Limb (tissue), 2 donors: ENCODE results near the gene CREG2.

Experiments
- DNase-seq, 2 donors: peaks; one replicate each; pipeline ENCODE4 v3.0.0-alpha.2; 2016; ENCODE audit errors: extremely low spot score in 2 of 2

The CREG2 gene

DNA sequence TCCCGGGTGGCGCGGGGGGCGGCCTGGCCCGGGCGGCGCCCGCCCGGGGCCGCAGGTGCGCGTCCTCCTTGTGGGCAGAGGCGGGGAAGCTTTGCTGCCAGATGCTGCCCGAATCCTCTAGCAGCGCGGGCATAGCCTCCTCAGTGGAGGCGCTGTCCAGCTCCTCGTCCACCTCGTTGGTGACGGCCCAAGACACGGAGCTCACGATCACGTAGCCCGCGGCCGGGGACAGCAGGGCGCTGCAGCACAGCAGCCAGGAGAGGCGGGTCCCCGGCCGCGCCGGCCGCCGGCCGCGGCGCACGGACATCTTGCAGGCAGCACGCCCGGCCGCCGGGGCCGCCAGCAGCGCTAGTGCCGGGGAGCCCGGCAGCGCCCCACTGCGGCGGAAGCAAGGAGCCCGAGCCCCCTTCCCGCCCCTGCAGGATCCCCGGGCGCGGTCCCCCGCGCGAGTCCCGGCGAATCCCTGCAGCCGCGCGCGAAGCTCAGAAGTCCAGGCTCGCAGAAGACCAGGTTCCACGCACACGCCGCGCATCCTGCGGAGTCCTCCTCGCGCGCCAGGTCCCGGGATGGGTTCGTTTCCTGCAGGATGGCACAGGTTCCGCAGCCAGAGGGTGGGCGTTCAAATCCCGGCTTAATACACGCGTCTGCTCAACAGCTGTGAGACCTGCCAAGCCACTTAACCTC lies at the start of gene CREG2:
TSS of gene CREG2 (minus strand) at position 353 of the 684 bp plus-strand sequence. CDS start at position 307, 46 bp downstream.
- DNase-seq: peak; percentile 44 to 84

DNA sequence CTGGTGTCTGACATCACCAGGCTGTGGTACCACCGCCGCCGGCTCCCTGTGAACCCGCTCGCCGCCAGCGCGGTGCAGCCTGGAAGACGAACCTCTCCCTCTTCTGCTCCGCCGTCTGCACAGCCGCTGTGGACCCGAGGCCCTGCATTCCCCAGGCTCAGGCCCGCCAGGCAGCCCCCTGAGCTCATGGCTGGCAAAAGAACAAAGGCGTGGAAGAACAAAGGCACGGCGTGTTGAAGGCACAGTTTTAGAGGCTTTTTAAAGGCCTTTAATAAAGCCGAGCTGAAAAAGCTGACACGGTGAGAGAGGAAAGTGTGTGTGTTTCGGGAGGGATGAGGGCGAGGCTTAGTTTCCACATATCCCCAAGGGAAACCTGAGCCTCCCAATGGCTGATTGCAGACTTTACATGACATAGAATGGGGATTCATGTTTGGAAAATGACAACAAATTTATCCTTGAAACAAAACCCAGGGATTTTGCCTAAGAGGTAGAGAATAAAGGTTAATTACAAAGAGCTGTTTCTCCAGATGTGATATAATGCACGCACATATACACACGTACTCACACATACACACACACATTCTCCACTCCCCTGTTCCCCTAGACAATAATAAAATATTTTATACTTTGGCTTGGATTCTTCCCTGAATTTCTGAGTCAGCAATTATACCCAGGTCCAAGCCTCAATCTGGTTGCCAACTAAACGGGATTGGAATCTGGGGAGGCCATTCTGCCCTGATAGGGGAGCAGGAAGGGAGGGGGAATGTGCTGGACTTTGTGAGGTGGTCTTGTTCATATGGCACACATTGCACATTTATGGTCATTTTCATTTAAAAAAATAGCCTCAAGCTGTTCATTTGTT lies 47.9 kb upstream of the CREG2 start:
- DNase-seq: peak; percentile 50 to 83

- DNase-seq: no peak
Observed at GRCh38 chr2:101433465-101433864, 46.2 kb upstream of the CREG2 start.

- no peak for DNase-seq
Observed at GRCh38 chr2:101432411-101433181, 45.3 kb upstream of the CREG2 start.

DNA sequence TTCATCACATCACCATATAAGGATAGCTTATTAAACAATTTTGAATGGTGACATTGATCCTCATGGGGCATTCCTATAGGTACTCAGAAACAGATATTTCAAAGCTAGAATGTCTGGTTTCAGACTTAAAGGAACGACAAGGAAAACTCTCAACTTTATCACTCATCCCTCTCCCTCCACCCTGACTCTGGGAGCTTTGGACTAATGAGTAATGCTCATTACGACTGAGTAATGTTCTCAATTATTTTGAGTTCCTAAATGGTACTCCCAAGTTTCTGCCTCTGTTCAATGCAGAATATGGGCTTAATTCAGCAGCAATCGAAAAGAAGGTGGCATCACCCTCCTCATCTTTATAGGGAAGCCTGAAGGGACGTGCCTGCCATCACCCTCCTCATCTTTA lies 44.2 kb upstream of the CREG2 start:
- DNase-seq: no peak

GRCh38 chr2:101430156-101430555 lies 42.9 kb upstream of the CREG2 start:
- DNase-seq: no peak

- no peak for DNase-seq
Observed at GRCh38 chr2:101429453-101429852, 42.1 kb upstream of the CREG2 start.

DNA sequence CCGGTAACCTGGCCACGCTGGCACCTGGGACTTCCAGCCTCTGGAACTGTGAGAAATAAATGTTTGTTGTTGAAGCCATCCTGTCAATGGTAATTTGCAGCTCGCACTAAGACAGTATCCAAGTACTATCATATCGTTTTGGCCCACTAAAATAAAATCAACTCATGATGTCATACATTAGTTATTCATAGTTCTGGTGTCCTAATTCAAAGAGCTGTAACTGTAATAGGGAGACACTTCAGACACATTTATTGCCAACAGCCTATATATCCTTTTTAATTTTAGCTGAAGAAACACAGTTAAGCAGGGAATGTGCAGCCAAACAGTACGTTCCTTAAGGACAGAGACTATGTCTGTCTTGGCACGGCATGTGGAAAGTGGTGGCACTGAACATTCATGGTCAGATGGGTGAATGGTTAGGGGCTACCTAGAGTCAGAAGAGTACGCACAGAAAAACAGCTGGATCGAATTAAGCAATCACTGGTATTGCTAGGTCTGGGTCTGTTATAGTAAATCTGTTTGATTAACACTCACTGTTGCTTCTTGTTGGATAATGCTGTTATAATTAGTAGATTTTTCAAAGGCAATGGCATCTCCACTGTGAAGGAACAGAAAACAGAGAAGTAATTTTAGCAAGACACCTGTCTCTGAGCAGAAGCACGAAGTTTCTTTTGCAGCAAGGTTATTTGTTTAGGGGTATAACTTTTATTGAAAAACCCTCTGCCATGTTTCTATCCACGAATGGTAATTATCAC lies 41.3 kb upstream of the CREG2 start:
- DNase-seq: no peak

DNA sequence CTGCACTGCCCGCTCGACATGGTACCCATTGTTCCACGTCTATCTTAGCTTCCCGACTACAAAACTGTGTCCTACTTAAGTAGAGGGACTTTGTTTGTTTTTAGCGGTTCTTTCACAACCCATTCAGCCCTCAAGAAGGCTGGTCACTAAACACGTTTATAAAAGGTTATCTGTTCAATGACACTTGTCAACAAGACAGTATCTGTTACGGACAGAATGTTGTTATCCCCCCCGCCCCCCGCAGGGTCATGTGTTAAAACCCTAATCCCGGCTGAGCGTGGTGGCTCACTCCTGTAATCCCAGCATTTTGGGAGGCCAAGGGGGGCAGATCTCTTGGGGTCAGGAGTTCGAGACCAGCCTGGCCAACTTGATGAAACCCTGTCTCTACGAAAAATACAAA lies 40.4 kb upstream of the CREG2 start:
- DNase-seq: no peak

- DNase-seq: no peak
Observed at GRCh38 chr2:101427240-101427639, 39.9 kb upstream of the CREG2 start.

GRCh38 chr2:101426822-101427221 lies 39.5 kb upstream of the CREG2 start:
- no peak for DNase-seq

GRCh38 chr2:101420623-101421022 lies 33.3 kb upstream of the CREG2 start:
- no peak for DNase-seq

GRCh38 chr2:101419096-101419663 lies 31.9 kb upstream of the CREG2 start:
- peak; percentile 48 to 79 for DNase-seq

DNA sequence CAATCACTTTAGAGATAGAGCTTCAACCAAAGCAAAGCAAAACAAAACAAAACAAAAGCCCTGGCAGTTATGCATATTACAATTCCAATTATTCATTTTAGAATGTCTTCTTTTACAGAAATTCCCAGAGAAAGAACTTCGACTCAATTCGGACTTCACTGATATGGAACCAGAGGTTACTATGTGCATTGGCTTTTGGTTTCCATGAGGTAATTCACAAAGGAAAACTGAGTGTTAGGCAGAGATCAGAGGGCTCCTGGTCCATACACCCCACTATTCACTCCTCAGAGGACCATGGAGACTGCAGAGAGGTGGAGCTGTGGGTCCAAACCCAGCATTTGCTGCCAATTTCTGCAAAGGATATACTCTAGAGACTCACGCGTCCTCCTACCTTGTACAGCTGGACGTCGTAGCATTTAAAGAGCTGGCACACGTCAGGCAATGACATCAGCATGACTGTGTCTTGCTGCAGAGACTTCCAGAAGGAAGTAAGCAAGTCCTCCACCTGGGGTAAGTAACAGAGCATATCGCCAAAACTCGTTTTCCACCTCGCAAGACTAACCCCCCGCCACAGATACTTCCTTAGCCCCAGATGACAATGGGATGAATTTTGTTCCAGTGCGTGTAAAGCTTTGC lies 31.3 kb upstream of the CREG2 start:
- DNase-seq: peak in 1 of 2 donors; percentile 38

DNA sequence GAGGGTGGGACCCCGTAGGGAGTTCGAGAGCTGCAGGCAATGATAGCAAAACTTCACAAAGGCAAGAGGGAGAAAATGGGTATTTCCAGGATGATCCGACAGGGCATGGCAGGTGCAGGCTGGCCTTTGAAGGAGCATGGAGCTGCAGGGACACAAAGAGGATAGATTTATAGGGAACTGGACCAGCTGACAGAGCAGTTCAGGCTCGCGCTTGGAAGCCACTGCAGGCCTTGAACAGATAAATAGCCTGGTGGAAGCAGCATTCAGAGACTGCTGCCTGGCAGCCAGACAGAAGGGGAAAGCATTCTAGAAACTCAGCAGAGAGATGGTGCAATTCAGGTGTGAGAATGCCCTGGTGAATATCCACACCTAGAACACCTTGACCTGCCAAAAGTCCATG lies 29.3 kb upstream of the CREG2 start:
- no peak for DNase-seq

GRCh38 chr2:101415884-101416283 lies 28.6 kb upstream of the CREG2 start:
- DNase-seq: no peak

- DNase-seq: no peak
Observed at GRCh38 chr2:101415220-101415619, 27.9 kb upstream of the CREG2 start.

- no peak for DNase-seq
Observed at GRCh38 chr2:101412092-101412694, 24.9 kb upstream of the CREG2 start.

- no peak for DNase-seq
Observed at GRCh38 chr2:101410746-101411145, 23.4 kb upstream of the CREG2 start.

DNA sequence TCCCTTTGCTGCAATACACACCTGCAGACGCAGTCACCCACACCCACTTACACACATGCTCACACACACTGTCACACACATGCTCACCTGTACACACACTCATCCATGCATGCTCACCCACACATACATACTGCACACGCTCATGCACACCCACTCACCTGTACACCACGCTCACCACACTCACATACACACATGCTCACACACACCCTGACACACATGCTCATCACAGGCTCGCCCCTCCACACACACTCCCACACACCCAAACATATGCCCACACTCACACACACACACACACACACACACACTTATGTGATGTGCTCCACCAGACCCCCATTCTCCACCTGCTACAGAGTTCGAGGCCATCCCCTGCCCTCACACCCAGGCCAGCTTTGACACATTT lies 22.8 kb upstream of the CREG2 start:
- no peak for DNase-seq
